GM10847 (cell line): Measurements from ENCODE around the gene KIF16B.

Source experiments
- POLR2A ChIP-seq: IDR thresholded peaks from 2 replicates; pipeline ENCODE4 v1.6.1; 2011; ENCODE audit not compliant: insufficient read length; ENCODE audit errors: extremely low read depth

KIF16B gene

GRCh38 chr20:16393836-16394235 lies 179.4 kb downstream of the KIF16B start:
- TF ChIP-seq POLR2A: no peak

GRCh38 chr20:16393297-16393696 lies 180.0 kb downstream of the KIF16B start:
- TF ChIP-seq POLR2A: no peak

DNA sequence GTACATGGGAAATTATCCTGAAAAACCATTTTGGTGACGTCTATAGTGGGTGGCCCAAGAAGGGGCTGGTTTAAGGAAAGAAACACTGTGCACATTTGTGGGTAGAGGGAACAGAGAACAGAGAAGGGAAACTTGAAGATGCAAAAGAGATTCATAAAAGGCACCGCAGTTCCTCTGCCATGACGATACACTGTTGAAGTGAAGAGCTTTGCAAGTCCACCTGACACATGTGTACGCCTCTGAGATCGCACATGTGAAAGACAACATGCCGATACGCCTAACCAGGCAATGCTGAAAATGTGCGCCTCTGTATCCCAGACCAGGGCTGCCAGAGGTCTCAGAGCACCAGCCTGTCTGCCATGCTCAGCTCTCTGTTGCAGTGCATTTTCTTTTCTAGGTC lies 180.9 kb downstream of the KIF16B start:
- TF ChIP-seq POLR2A: no peak

- TF ChIP-seq POLR2A: no peak
These were observed 182.3 kb downstream of the KIF16B start for GRCh38 chr20:16390991-16391390.

- no peak for TF ChIP-seq POLR2A
These were observed 184.5 kb downstream of the KIF16B start for GRCh38 chr20:16388731-16389130.

GRCh38 chr20:16387666-16388065 lies 185.6 kb downstream of the KIF16B start:
- TF ChIP-seq POLR2A: no peak

GRCh38 chr20:16385891-16386290 lies 187.4 kb downstream of the KIF16B start:
- no peak for TF ChIP-seq POLR2A

DNA sequence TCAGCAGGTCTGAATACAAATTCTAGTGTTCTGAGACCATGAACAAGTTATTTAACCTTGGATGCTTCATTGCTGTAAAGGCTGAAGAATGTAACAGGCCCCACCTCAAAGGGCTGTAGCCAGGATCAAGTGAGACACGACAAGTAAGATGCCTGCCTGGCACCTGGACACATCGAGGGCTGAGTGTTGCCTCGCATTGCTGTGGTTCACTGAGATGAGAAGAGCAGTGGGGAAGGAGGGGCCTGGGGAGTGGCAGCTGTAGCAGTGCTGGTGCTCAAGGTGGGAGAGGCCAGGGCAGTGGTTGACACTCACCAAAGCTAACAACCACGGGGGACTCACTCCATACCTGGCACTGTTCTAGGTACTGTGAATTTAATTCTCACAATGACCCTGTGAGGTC lies 187.8 kb downstream of the KIF16B start:
- no peak for TF ChIP-seq POLR2A

DNA sequence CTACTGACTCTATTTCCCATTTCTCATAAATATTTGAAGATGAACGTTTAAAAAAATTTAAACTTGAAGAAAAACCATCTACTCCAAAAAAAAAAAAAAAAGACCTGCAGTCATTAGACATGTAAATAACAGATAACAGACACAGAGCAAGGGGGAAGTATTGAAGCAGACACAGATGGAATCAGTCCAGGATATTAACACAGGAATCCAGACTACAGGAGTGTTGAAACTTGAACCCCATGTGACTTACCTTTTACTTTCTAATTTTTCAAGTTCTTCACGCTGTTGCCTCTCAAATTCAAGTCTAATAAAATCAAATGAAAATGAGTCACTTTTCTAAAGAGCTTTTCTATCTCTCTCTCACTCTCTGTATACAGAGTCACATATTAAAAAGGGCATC lies 191.8 kb downstream of the KIF16B start:
- no peak for TF ChIP-seq POLR2A

DNA sequence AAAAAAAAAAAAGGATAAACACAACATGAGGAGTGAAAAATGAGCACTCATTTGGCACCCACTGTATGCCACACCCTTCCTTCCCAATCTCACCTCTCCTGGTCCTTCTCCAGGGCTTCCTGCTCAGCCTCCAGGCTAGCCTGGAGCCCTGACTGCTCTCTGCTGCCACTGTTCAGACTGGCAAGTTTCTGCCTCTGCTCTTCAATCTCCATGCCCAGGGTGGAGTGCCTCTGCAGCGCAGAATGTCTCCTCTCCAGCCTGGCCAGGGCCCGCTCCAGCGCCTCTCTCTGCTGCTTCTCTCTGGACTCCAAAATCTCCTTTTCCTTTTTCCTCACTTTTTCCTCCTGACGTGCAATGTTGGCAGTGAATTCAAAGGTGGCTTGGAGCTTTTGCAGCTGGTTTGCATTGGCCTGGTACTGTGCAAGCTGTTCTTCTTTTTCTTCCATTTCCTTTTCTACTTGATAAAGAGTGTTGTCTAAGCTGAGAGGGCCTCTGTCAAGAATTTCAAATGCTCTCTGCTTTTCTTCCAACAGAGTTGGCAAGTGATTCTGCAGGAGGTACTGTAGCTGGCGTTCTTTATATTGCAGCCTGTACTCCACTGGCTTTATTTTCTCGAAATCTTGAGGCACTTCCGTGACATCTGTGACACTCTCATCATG lies 194.4 kb downstream of the KIF16B start:
- TF ChIP-seq POLR2A: no peak

- no peak for TF ChIP-seq POLR2A
These were observed 195.1 kb downstream of the KIF16B start for GRCh38 chr20:16378122-16378521.

- no peak for TF ChIP-seq POLR2A
These were observed 203.8 kb downstream of the KIF16B start for GRCh38 chr20:16369441-16369840.

DNA sequence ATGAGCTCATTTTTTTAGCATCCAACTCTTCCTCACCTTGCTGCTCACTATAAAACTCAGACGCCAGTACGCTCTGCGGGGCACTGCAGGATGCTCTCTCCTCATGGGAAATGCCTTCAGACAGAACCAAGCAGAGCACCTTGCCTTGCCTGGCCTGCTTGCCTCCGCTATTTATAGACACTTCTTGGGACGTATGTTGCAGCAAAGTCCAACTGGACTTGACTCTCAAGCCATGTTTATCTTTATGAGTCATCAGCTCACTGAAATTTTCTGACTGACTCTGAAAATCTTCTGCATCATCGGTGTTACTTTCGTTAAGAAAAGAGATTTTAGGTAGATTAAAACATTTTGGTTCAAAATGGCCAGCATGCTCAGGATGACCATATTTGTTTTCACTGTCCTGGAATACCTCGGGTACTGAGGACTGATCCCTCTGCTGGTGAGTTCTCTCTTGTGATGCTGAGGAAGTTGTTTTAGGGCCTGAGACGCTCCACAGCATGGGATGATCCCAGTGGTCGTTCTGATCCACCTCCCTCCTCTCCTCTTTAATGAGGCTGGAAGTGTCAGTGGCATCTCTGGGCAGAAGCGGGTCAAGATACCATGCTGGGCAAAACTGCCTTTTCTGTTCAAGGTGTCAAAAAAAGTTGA lies 204.5 kb downstream of the KIF16B start:
- TF ChIP-seq POLR2A: no peak

DNA sequence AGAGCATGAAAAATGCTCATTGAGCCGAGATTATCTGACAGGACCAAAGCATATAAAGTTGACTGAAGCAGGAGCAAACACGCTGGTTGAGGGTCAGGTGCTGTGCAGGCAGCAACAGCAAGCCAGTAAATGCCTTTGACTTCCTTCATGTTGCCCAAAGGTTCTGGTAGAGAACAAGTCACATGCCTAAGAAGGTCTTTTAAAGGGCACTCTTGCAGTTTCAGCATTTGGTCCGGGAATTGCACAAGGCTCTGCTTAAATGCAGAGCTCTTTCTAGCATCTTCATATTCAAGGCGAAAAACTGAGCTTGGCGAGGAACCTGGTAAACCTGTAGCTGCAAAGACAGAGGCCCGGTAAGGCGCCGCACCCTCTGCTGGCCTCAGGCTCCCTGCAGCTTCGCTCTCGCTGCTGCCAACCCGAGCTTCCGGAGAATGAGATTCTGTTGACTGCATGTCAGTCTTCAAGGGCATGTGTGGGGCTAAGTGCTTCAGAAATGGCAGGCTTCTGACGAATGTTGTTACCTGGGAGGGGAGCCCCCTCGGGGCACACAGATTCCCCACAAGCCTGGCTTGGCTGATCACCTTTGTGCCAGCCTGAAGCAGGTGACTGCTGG lies 205.2 kb downstream of the KIF16B start:
- TF ChIP-seq POLR2A: no peak

- TF ChIP-seq POLR2A: no peak
These were observed 206.7 kb downstream of the KIF16B start for GRCh38 chr20:16366529-16366928.

DNA sequence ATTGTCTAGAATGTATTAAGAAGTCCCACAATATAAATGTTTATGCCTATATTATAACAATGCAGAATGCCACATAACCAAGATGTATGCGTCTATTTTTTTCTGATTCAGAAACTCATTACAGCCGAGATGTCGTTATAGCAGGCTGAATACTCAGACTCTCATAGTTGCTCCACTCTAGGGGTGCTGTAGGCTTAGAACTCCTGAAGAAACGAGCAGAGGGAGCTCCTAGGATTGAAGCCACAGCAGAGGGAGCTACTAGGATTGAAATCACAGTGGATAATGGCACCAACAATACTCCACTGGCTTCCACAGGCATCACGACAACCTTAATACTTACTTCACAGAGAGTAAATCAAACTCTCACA lies 208.9 kb downstream of the KIF16B start:
- TF ChIP-seq POLR2A: no peak

DNA sequence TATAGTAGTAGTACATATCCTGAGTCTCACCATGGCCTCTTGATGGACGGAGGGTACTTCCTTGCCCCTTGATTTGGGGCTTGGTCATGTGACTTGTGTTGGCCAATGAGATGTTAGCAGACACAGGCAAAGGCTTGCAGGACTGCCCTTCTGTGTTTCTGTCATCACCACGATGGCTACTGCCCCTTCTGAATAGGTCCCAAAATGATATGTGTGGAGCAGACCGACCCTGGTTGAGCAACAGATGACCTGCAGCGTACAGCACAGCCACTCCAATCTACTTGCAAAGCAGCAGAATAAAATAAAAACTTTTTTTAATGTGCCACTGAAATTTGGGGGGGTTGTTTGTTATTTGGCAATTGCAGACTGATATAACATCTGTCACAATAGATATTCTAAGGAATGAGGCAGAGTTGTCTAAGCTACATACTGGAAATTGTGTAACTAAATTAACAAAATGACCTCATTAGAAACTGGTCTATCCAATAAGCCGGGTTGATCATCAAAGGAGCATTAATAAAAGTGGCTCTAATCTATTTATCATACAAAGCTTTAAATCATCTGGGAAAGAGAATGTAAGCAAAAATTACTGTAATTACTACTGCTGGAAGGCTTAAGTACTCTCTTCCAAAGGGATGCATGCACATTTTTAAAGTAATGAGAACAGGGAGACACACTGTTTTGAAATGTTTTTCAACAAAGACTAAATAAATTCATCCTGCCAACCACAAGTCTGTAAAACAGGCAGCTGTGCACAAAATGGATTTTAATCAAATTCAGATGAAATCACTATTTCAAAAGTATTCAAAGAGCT lies 209.5 kb downstream of the KIF16B start:
- no peak for TF ChIP-seq POLR2A

GRCh38 chr20:16362642-16363041 lies 210.6 kb downstream of the KIF16B start:
- TF ChIP-seq POLR2A: no peak
